ENCODE results near the gene ARGFX.

The ARGFX gene

GRCh38 chr3:121601212-121601812 is 33.6 kb downstream of the ARGFX start:
- DNase-seq: no peak

GRCh38 chr3:121604759-121605158 is 37.0 kb downstream of the ARGFX start:
- no peak for DNase-seq

DNA sequence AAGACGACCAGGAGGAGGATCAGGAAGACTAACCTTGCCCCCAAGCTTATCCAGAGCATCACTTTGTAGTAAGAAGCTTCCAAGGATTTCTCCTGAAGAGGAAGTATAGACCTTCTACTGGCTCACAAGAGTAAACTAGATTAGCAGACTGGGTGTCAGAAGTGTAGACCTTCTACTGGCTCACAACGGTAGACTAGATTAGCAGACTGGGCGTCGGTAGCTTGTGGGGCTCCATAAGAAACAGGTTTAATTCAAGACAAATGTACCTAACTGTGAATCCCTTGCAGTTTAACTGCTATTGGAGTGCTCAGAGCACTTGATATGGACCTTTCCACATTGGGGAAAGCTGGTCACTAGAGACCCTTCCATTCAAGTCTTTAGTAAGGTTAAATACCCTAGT is 38.4 kb downstream of the ARGFX start:
- DNase-seq: no peak
